HL-60 (cell line): Measurements from ENCODE around the gene TNKS1BP1.

Experiments
- DNase-seq, 2 experiments: peaks; one replicate each; pipeline ENCODE4 v3.0.0-alpha.2; 2010 to 2020; ENCODE audit warnings: low read depth in 1 of 2, low spot score in 1 of 2
- H3K27ac ChIP-seq: fragments of 250-450 bp; sonication (Bioruptor Pico); replicated peaks from 2 replicates; pipeline ENCODE4 v1.5.1; 2020; ENCODE audit warnings: mild to moderate bottlenecking, moderate library complexity
- H3K27me3 ChIP-seq: fragments of 250-450 bp; sonication (Bioruptor Pico); 2 replicates; pipeline ENCODE4 v1.5.1; 2021; ENCODE audit warnings: mild to moderate bottlenecking, moderate library complexity; ENCODE audit not compliant: insufficient read depth, poor library complexity, severe bottlenecking
- H3K4me3 ChIP-seq: replicated peaks from 2 replicates; pipeline ENCODE4 v1.5.1; 2011; ENCODE audit warnings: mild to moderate bottlenecking, control low read depth, low read length; ENCODE audit not compliant: insufficient read depth
- CTCF ChIP-seq: IDR thresholded peaks from one replicate; pipeline ENCODE4 v1.5.1; 2011; ENCODE audit warnings: low read length, control low read depth, inconsistent platforms; ENCODE audit not compliant: insufficient read depth
- GABPA ChIP-seq: IDR thresholded peaks from 2 replicates; pipeline ENCODE4 v1.6.1; 2012; ENCODE audit warnings: low read depth
- POLR2AphosphoS5 ChIP-seq: IDR thresholded peaks from 2 replicates; pipeline ENCODE4 v1.6.1; 2012; ENCODE audit warnings: low read depth
- SPI1 ChIP-seq: IDR thresholded peaks from 2 replicates; pipeline ENCODE4 v1.6.1; 2012; ENCODE audit warnings: low read depth, mild to moderate bottlenecking, borderline replicate concordance
- TF ChIP-seq, protein P1 (sequence below): IDR thresholded peaks from 2 replicates; pipeline ENCODE4 v1.6.1; 2012; ENCODE audit warnings: low read depth; ENCODE audit not compliant: insufficient replicate concordance

TNKS1BP1 gene

DNA sequence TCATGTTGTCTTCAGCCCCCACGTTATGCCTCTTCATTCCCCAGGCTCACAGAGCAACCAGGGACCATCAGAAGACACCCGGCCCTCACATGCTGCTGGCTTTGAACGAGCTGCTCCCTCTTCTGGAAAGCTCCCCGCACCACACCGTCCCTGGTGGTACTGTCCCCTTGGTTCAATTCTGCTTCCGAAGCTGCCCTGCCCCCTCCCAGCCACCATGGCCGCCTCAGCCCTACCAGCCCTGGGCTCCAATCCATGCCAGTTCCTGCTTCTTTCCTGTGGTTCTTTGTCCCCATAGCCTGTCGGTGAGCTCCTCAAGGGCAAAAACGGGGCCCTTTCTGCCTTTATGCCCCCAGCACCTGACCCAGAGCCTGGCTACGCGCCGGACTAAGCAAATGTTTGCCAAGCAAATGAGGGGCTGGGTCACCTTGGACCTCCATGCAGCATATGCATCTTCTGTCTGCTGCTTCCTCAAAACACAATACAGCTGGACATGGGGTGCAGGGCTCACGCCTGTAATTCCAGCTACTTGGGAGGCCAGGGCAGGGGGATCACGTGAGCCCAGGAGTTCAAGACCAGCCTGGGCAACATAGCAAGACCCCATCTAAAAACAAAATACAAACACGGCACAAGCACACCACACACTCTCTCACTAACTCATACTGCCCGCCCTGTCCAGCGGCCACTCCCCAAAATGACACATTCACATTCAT is 21.3 kb downstream of the TNKS1BP1 start:
- TF ChIP-seq, protein P1, sequence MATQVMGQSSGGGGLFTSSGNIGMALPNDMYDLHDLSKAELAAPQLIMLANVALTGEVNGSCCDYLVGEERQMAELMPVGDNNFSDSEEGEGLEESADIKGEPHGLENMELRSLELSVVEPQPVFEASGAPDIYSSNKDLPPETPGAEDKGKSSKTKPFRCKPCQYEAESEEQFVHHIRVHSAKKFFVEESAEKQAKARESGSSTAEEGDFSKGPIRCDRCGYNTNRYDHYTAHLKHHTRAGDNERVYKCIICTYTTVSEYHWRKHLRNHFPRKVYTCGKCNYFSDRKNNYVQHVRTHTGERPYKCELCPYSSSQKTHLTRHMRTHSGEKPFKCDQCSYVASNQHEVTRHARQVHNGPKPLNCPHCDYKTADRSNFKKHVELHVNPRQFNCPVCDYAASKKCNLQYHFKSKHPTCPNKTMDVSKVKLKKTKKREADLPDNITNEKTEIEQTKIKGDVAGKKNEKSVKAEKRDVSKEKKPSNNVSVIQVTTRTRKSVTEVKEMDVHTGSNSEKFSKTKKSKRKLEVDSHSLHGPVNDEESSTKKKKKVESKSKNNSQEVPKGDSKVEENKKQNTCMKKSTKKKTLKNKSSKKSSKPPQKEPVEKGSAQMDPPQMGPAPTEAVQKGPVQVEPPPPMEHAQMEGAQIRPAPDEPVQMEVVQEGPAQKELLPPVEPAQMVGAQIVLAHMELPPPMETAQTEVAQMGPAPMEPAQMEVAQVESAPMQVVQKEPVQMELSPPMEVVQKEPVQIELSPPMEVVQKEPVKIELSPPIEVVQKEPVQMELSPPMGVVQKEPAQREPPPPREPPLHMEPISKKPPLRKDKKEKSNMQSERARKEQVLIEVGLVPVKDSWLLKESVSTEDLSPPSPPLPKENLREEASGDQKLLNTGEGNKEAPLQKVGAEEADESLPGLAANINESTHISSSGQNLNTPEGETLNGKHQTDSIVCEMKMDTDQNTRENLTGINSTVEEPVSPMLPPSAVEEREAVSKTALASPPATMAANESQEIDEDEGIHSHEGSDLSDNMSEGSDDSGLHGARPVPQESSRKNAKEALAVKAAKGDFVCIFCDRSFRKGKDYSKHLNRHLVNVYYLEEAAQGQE: no peak
- TF ChIP-seq SPI1: no peak
- no peak for TF ChIP-seq POLR2AphosphoS5
- TF ChIP-seq GABPA: no peak
- TF ChIP-seq CTCF: no peak
- H3K27ac ChIP-seq: no peak overlapping the region
- no peaks in the 10 kb centered on the region for H3K27me3 ChIP-seq
- no peak overlapping the region for H3K4me3 ChIP-seq
- no peak for DNase-seq

DNA sequence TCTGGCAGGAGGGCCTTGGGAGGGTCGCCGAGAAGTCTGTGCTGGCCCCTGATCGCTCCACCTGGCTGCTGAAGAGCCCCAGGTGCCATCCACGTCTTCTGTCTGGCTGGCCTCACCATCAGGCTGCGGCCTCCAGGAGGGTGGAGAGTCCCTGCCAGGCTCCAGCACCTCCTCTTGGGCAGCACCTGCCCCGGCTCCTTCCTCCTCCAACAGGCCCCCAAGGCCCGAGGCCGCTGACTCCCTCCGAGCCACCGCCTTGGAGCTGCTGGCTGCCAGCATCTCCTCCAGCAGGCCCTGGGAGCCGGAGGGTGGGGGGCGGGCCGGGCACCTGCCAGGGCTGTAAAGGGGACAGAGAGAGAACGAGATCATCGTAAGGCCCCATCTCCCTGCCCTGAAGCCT is 22.3 kb downstream of the TNKS1BP1 start:
- no peak for TF ChIP-seq CTCF
- no peak for TF ChIP-seq POLR2AphosphoS5
- no peak for TF ChIP-seq SPI1
- TF ChIP-seq, protein P1: no peak
- TF ChIP-seq GABPA: no peak
- DNase-seq: no peak
- Histone ChIP-seq H3K4me3 (no peak overlapping the region), H3K27ac (no peak overlapping the region), H3K27me3 (no peaks in the 10 kb centered on the region)

DNA sequence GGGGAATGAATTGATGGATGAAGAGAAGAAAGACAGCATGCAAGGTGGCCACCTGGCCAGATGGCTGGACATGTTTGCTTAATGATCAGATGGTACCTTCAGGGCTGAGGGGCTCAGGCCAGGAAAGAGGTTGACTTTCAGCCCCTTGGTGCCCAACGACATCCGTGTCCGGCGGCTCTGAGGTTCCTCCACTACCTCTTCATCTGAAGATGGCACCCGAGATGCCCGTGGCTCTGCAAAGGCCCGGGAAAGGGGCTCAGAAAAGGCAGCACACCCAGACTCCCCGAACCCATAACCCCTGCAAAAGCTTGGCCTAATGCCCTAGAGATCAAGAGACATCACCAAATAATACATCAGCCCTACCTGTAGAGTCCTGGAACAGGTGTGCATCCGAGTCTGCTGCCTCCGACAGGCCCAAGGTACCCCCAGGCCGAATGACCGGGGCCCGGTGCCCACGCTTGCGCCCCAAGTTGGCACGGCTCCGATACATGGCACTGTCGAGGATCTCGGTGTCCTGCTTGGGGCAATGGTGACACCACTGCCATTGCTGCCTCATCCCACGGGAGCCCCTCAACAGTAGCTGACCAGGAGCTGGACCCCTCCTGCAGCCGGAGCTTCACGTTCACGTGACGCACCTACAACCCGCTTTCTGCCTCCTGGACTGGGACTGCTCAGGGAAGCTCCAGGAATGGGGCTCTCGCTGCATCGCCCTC is 22.9 kb downstream of the TNKS1BP1 start:
- Histone ChIP-seq H3K27me3 (no peaks in the 10 kb centered on the region), H3K4me3 (no peak overlapping the region), H3K27ac (no peak overlapping the region)
- TF ChIP-seq CTCF (no peak), GABPA (no peak), POLR2AphosphoS5 (no peak), SPI1 (no peak)
- TF ChIP-seq, protein P1: no peak
- no peak for DNase-seq
